Choroid plexus epithelial cell (primary cell): Measurements from ENCODE around the gene SLC2A10.

Source experiments
- DNase-seq: peaks from one replicate; pipeline ENCODE4 v3.0.0-alpha.2; 2010; ENCODE audit warnings: low read depth
- H3K4me3 ChIP-seq: 2 replicates; pipeline ENCODE4 v1.5.1; 2011; ENCODE audit warnings: low read depth, mild to moderate bottlenecking, control low read depth, low read length, moderate library complexity
- CTCF ChIP-seq: conservative IDR thresholded peaks from 2 replicates; pipeline ENCODE4 v1.5.1; 2011; ENCODE audit warnings: low read depth, mild to moderate bottlenecking, control low read depth, inconsistent platforms, low read length, moderate library complexity

Gene SLC2A10

DNA sequence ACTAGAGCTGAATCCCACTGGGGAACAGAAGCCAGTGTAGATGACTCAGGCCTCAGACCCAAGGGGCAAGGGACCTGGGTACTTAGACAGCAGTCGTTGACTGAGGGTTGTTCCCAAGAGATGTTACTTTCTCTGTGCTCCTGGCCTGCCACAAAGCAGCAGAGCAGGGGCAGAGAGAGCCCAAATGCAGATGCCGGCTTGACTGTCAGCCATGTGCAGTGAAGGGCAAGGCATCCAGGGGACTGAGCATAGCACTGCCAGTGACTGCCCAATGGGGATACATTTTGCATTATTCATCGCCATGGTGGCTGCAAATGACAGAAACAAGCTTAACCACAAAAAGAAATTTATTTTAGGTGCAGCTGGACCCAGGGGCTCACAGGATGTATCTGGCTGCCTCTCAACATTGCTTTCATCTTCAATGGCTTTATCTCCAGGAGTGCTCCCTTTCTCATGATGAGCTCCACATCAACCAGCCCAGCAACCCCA lies 12.6 kb upstream of the SLC2A10 start:
- no peak overlapping the region for H3K4me3 ChIP-seq
- no peak for TF ChIP-seq CTCF
- no peak for DNase-seq

- no peak for TF ChIP-seq CTCF
- no peak overlapping the region for H3K4me3 ChIP-seq
- DNase-seq, result peak; percentile 18
Measured at GRCh38 chr20:46698788-46699187, 10.7 kb upstream of the SLC2A10 start.

- TF ChIP-seq CTCF, result peak; percentile 91
- DNase-seq, result peak; percentile 71
- H3K4me3 ChIP-seq, result no peak overlapping the region
Measured at GRCh38 chr20:46699651-46700359, 9.6 kb upstream of the SLC2A10 start.

- no peak overlapping the region for H3K4me3 ChIP-seq
- DNase-seq, result no peak
- TF ChIP-seq CTCF, result no peak
Measured at GRCh38 chr20:46700481-46700880, 9.0 kb upstream of the SLC2A10 start.

- no peak for TF ChIP-seq CTCF
- no peak overlapping the region for H3K4me3 ChIP-seq
- no peak for DNase-seq
Measured at GRCh38 chr20:46701057-46701456, 8.4 kb upstream of the SLC2A10 start.

DNA sequence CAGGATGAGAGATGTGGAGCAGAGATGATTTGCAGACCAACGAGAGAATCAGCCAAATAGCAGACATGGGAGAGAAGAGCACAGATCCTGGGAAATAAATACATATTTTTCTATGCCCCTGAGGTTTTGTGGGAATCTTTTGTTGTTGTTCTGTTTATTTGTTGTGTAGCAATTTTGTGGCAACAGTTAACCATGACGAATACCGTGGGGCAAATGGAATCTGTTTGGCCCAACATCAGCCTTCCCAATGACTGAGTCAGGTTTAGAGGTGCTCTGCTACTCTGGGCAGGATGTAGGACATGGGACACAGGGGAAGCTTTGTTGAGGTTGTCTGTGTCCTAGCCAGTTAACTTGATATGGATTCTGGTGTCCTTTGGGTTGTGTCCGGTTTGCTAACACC lies 7.9 kb upstream of the SLC2A10 start:
- no peak overlapping the region for H3K4me3 ChIP-seq
- no peak for TF ChIP-seq CTCF
- DNase-seq, result no peak

- no peak for DNase-seq
- no peak overlapping the region for H3K4me3 ChIP-seq
- TF ChIP-seq CTCF, result no peak
Measured at GRCh38 chr20:46701986-46702385, 7.5 kb upstream of the SLC2A10 start.
